ENCODE results near the gene FAM217A. TPM values are rescaled to one million over a fixed set of nuclear protein-coding genes. Genes with fewer than 3 reads are reported as not detected.

Gene FAM217A
- total RNA-seq, 1 donor from 2014 or later: not detected

Other genes starting within 250 kb of the FAM217A start
- gene FAM50B, start 229.8 kb downstream of the FAM217A start, total RNA-seq (ENCODE audit: unreplicated experiment): 3.6 TPM
- 18.7 TPM for gene ECI2, start 56.4 kb upstream of the FAM217A start, total RNA-seq (ENCODE audit: unreplicated experiment)

Measured in glutamatergic neuron (in vitro differentiated cells).